AG09319 (cell line): ENCODE data around the gene TAF1B.

Experiments used
- DNase-seq: peaks from one replicate; pipeline ENCODE4 v3.0.0-alpha.2; 2010; ENCODE audit warnings: low read depth; ENCODE audit errors: extremely low read depth
- CTCF ChIP-seq: IDR thresholded peaks from 2 replicates; pipeline ENCODE4 v1.5.1; 2011; ENCODE audit warnings: low read depth, mild to moderate bottlenecking, inconsistent platforms, low read length, moderate library complexity

Gene TAF1B

DNA sequence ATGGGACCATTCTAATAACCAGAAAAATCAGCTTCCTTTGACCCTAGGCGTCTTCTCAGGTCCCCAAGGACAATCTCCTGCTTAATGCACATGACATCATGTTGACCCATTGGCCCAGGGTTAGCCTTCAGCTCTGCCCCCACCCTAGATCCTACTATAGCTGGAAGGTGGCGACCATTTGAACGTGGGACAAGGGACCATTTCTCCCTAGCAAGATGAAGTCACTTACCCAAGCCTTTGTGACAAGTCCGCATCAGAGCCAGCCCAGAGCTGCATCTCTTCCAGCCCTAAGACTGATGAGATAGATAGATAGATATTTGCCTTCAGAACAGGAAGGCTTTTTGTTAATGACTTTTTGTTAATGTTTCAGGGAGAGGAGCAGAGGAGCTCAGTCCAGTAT, 28.2 kb upstream of the TAF1B start:
- DNase-seq = no peak
- no peak for TF ChIP-seq CTCF

DNA sequence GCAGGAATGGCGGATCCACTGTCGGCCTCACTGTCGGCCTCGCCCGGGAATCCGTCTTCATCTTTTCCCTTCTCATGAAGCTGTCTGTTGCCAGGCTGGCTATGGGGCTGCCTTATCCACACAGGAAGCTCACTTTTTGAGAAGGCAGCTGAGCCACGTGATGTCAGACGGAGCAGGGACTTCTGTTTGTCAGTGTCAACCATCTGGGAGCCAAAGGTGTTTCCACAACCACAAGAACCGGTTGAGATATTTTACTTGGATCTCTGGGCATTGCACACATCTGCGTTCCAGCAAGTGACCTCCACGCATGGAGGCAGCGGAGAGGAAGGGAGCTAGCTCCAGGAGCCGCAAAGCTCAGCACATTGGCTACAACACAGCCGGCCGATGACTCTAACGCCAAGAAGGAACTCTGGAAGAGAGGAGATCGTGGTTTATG, 27.4 kb upstream of the TAF1B start:
- no peak for TF ChIP-seq CTCF
- DNase-seq = no peak

GRCh38 chr2:9818097-9818496, 25.2 kb upstream of the TAF1B start:
- no peak for TF ChIP-seq CTCF
- DNase-seq = no peak

DNA sequence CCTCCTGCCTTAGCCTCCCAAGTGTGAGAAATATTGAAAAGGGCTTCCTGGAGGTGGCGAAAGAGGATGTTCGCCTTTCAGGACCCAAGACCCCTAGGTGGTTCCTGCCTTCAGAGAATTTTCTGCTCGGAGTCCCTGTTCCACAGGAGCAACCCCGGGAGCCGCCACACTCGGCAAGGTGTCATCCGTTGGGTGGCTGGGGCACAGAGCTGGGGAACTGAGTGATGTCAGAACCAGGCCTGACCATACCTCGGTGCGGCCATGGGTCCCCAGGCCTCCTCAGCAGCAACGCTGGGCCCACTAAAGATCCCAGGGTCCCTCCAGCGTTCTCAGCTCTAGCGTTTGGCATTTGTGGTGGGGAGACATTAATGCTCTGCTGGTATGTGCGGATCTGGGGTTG, 23.7 kb upstream of the TAF1B start:
- no peak for TF ChIP-seq CTCF
- DNase-seq = no peak

DNA sequence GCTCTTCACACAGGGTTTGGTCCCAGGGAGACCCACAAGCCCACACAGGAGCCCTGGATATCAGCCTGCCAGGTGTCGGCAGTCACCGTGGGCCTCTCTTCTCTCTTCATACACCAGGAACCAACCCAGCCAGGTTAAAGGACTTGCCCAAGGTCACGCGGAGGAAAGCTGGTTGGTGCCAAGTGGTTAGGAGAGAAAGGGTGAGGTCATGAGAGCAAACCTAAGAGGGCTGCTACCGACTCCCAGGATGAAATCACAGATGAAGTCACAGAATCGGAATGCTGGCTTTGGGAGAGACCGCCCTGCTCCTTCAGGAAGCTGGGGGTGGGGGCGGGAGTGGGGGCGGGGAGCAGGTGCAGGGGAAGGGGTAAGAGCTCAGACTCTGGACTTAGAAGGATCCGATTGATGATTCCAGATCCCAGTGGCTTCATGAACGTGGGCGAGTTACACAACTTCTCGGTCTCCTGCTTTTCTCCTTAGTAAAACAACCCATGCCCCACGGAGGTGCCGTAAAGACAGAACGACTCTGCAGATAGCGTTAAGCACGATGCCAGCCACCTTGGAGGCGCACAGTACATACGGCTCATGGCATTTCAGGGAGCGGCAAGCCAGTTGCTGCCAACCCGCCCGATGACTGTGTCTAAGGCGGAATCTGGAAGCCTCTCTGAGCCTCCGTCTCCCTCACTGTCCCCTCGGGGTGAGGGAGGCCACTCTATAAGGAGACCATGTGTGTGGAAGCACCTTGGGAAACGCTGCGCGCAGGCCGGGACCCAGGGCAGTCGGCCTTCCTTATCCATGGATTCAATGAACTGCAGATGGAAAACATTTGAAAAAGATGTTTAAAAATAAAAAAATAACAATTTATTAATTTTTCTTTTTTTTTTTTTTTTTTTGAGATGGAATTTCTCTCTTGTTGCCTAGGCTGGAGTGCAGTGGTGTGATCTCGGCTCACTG, 23.0 kb upstream of the TAF1B start:
- DNase-seq = no peak
- TF ChIP-seq CTCF = no peak

DNA sequence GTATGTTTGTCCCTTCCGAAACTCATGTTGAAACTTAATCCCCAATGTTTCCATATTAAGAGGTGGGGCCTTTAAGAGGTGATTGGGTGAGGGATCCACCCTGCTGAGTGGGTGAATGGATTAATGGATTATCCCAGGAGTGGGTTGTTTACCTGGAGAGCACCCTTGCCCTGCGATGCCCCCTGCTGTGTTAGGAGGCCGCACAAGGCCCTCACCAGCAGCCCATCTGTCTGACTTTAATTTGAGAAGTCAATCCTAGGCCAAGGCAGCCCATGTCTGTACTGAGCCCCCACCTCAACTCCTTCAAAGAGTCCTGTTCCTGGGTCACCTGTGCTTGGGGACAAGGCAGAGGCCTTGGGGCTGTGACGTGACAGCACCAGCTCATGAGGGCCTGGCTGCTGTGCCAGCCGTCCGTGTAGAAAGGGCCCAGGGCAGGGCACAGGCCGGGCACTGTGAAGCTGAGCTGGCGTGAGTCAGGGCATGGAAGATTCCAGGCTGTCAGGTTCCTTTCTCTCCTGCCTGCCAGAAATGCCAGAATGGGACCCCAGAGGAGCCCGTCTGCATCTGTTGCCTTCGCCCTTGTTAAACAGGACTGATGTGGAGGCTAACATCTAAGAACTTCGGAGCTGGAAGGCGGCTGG, 21.3 kb upstream of the TAF1B start:
- no peak for DNase-seq
- TF ChIP-seq CTCF = no peak

DNA sequence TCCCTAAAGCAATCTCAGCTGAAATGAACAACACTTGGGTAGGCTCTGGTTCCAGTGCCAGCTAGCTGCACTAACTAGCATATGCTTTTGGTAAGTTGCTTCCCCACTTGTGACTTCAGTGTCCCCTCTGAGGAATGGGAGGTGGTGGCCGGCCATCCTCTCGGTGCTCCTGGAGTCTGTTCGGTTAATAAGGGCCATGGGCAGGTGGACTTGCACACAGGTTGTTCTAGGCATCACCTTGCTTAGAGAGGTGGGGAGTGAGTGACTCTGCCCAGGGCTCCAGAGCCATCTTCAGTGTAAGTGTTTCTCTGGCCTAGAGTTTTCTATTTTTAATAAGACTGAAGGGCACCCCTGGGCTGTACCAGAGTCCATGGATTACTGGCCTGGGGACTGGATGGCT, 18.8 kb upstream of the TAF1B start:
- no peak for DNase-seq
- TF ChIP-seq CTCF = no peak
